Small intestine (tissue), 7 donors: ENCODE measurements around the gene FNBP1L. TPM values are rescaled to one million over a fixed set of nuclear protein-coding genes. Genes with fewer than 3 reads are reported as not detected.
"Not testable (repeated sequence)": the region's sequence is repeated elsewhere in the genome, so short reads cannot be mapped to it uniquely, and the experiment has no call there.

Experiments
- DNase-seq, 2 donors: peaks; one replicate each; pipeline versions ENCODE4 v3.0.0 to v3.0.0-alpha.2; 2013
- FAIRE-seq: peaks from 2 replicates; lab custom pipeline; 2012; peaks lifted over from hg19 to GRCh38; lab: Jason Lieb, UNC
- H3K27ac ChIP-seq, 3 donors: one replicate each; pipeline ENCODE4 v1.5.1; 2013; ENCODE audit warnings: low read length in 2 of 3, mild to moderate bottlenecking in 2 of 3, control low read depth in 1 of 3, inconsistent platforms in 1 of 3, low read depth in 1 of 3, moderate library complexity in 1 of 3
- H3K27me3 ChIP-seq, 3 donors: one replicate each; pipeline ENCODE4 v1.6.1; 2013; ENCODE audit warnings: low read length in 3 of 3, inconsistent platforms in 1 of 3; ENCODE audit not compliant: control insufficient read depth in 3 of 3, insufficient read depth in 3 of 3
- H3K36me3 ChIP-seq, 3 donors: one replicate each; pipeline ENCODE4 v1.6.1; 2013; ENCODE audit warnings: low read length in 3 of 3, inconsistent platforms in 1 of 3, low read depth in 1 of 3, mild to moderate bottlenecking in 1 of 3, moderate library complexity in 1 of 3; ENCODE audit not compliant: control insufficient read depth in 3 of 3, insufficient read depth in 2 of 3
- H3K4me1 ChIP-seq, 3 donors: one replicate each; pipeline ENCODE4 v1.6.1; 2013; ENCODE audit warnings: low read length in 2 of 3, inconsistent platforms in 1 of 3, low read depth in 1 of 3, mild to moderate bottlenecking in 1 of 3, moderate library complexity in 1 of 3; ENCODE audit not compliant: control insufficient read depth in 3 of 3, insufficient read depth in 2 of 3
- H3K4me3 ChIP-seq, 3 donors: one replicate each; pipeline ENCODE4 v1.5.1; 2013; ENCODE audit warnings: low read length in 3 of 3, control low read depth in 1 of 3, inconsistent platforms in 1 of 3, low read depth in 1 of 3, mild to moderate bottlenecking in 1 of 3, moderate library complexity in 1 of 3
- H3K9me3 ChIP-seq, 2 donors: one replicate each; pipeline ENCODE4 v1.6.1; 2013; ENCODE audit warnings: low read depth in 1 of 2, low read length in 1 of 2; ENCODE audit not compliant: control insufficient read depth in 2 of 2, insufficient read depth in 1 of 2
- WGBS, 3 donors: extraction: QIAGEN DNeasy Blood & Tissue Kit; methylation state at CpG; one replicate each; pipeline ENCODE4 v1.1.7; 2013; 5-methylcytosine and 5-hydroxymethylcytosine counted together
- polyA plus RNA-seq, 4 donors: library from polyadenylated mRNA; stranded (reverse) in 3 of 4; unstranded in 1 of 4; fragments of 200-250 nt in 3 of 4; fragments of 120-200 nt in 1 of 4; gene quantifications; one replicate each; pipeline versions ENCODE4 v1.2.1 to v1.2.3, GENCODE V29; 2013
- donor health status: healthy with polysubstance abuse.
- donor health status: control.
- donor health status: control.
- donor health status: Bipolar disorder and iron deficiency.
- donor health status: healthy.

Gene FNBP1L
- polyA plus RNA-seq, 4 donors, result 19.7 to 68.0 (median 34.9) TPM

DNA sequence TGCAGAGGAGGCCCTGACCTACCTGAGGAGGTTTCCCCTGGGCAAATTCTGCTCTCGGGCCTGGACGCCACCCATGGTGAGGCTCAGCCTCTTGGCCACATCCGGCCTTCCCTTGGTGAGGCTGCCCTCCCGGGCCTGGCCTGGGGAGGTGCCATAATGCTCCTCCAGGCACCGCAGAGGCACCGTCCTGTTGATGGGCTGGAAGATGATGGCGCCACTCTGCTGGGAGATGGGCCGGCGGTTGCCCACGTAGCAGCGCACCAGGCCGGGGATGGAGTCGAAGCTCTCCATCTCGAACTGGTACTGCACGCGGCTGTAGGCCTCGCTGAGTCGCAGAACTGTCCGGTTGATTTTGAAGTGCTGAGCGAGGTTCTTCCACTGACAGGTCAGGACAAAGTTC, 141.0 kb downstream of the FNBP1L start:
- no peak overlapping the region for H3K27ac ChIP-seq
- H3K4me3 ChIP-seq, result no peak overlapping the region
- no peaks in the 10 kb centered on the region for H3K9me3 ChIP-seq
- DNase-seq (no peak), FAIRE-seq (no peak)
- H3K4me1 ChIP-seq, result peaks cover 0 to 50% (median 4%) of the 10 kb centered on the region in 3 donors
- WGBS, 3 donors, result 95 to 97% (median 96%) methylated on average over 20 of the region's 20 CpGs
- peaks cover 0 to 23% (median 0%) of the 10 kb centered on the region in 3 donors for H3K36me3 ChIP-seq
- H3K27me3 ChIP-seq, result no peaks in the 10 kb centered on the region

DNA sequence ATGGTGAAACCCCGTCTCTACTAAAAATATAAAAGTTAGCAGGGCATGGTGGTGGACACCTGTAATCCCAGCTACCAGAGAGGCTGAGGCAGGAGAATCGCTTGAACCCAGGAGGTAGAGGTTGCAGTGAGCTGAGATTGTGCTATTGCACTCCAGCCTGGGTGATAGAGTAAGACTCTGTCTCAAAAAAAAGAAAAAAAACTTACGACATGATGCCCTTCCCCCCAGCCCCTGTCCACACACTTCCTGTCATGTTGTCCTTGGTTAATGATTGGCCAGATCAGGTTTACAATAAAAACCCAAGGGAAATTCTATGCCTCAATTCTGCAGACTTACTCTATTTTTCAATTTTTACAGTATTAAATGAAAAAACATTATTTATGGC, 143.4 kb downstream of the FNBP1L start:
- Histone ChIP-seq H3K27ac (peak overlapping the region; percentile 91 to 95 (median 92)), H3K36me3 (peaks cover 0 to 30% (median 0%) of the 10 kb centered on the region in 3 donors), H3K4me1 (peaks cover 0 to 33% (median 10%) of the 10 kb centered on the region in 3 donors)
- not testable (repeated sequence) for H3K4me3 ChIP-seq, H3K27me3 ChIP-seq, H3K9me3 ChIP-seq, FAIRE-seq
- WGBS, 3 donors, result 22 to 57% (median 34%) methylated on average over 3 of the region's 3 CpGs
- DNase-seq, result peak; percentile 67 to 81

DNA sequence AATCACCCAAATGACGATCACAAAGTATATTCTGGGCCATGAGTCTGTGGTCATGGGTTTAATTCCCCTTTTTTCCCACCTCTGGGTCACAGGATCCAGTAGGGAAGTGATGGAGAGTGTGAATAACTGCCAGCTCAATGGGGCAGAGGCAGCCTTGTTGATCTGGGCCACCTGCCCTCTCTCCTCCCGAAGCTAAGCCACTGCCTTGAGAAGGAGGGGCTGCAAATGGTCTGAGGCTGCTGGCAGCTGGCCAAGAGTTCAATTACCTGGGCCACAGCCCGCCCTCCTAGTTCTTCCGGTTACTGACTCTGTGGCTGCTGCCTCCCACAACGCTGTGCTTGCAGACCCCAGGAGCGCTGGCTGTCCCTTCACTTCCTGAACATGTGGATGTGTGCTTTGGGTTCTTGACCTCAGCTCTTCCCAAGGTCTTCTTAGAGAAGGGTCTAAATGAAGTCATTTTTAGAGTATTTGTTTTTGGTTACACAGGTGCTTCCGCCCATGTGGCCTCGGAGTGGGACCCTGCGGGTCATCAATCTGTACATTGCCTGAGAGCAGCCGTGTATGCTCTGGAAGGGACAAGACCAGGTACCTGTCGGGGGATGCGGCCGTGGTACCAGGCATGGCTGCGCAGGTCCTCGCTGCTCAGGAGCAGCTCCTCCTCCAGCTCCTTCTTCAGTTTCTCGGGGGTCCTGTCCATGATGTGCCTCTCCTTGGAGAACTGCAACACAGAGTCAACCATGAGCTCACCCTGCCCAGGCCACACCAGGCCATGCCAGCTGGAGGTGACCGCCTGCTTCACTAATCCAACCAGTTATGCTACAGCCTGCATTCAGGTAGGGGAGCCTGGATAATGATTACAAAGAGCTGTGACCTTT, 144.0 kb downstream of the FNBP1L start:
- DNase-seq (peak; percentile 96), FAIRE-seq (no peak)
- Histone ChIP-seq H3K9me3 (no peaks in the 10 kb centered on the region), H3K36me3 (peaks cover 0 to 30% (median 0%) of the 10 kb centered on the region in 3 donors), H3K27ac (peak overlapping the region; percentile 91 to 95 (median 92)), H3K27me3 (no peaks in the 10 kb centered on the region), H3K4me1 (peaks cover 0 to 28% (median 12%) of the 10 kb centered on the region in 3 donors), H3K4me3 (peak overlapping the region in 2 of 3 donors; percentile 26 to 38)
- WGBS, 3 donors, result 12 to 41% (median 14%) methylated on average over 17 of the region's 17 CpGs

DNA sequence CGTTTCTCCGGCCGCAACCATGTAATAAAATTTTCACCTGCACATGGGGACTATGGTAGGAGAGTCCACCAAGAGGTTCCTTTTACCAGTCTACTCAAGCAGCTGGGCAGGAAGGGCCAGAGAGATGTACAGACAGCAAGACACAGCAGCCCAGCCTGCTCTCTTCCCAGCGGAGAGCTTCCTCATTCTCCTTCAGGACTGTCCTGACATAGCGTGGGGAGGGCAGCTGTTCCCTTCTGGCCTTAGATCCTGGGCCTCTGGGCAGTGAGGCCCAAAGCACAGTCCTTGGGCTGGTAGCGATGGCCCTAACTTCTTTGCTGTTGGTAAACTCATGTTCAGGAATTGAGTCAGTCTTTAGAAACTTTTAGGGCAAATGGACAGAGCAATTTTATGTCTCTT, 144.6 kb downstream of the FNBP1L start:
- Histone ChIP-seq H3K9me3 (no peaks in the 10 kb centered on the region), H3K4me3 (peak overlapping the region; percentile 13 to 38 (median 38)), H3K4me1 (peaks cover 0 to 28% (median 12%) of the 10 kb centered on the region in 3 donors), H3K27ac (peak overlapping the region; percentile 91 to 95 (median 92)), H3K27me3 (no peaks in the 10 kb centered on the region), H3K36me3 (peaks cover 0 to 29% (median 0%) of the 10 kb centered on the region in 3 donors)
- FAIRE-seq, result no peak
- DNase-seq, result peak in 1 of 2 donors; percentile 91
- 29 to 60% (median 47%) methylated on average over 6 of the region's 6 CpGs for WGBS, 3 donors

DNA sequence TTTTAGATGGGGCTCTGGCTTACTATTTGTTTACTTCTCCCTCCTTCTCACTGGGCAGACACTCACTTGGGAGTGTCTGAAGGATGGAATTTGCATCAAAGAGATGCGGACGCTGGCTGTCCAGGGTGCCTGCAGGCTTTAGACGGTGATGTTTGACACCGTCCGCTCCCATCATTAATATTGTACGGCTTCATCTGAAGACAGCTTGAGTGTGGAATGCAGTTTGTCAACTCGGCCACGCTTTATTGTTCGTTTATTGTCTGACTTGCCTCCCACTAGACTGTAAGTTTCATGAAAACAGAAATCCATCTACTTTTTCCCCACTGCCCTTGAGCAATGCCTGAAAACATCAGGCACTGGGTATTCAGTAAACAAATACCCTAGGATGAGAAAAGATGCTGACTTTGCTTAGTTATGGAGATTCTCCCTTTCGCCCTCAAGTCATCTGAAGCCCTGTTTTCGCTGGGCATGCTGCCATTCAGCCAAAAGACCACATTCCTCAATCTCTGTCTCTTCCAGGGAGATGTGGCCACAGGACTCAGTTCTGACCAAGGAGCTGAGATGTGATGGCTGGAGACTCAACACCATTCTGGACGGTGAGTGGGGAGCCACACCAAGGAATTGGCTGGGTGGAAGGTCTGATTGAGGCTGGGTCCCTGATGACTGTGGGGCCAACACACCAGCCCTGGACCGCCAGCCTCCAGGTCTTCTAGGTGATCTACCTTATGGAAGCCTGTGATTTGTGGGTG, 146.1 kb downstream of the FNBP1L start:
- 40 to 68% (median 56%) methylated on average over 13 of the region's 13 CpGs for WGBS, 3 donors
- no peak for FAIRE-seq
- H3K9me3 ChIP-seq, result no peaks in the 10 kb centered on the region
- H3K4me3 ChIP-seq, result no peak overlapping the region
- DNase-seq, result peak in 1 of 2 donors; percentile 55
- H3K36me3 ChIP-seq, result peaks cover 0 to 27% (median 0%) of the 10 kb centered on the region in 3 donors
- H3K27me3 ChIP-seq, result no peaks in the 10 kb centered on the region
- H3K4me1 ChIP-seq, result peaks cover 0 to 28% (median 12%) of the 10 kb centered on the region in 3 donors
- H3K27ac ChIP-seq, result no peak overlapping the region

DNA sequence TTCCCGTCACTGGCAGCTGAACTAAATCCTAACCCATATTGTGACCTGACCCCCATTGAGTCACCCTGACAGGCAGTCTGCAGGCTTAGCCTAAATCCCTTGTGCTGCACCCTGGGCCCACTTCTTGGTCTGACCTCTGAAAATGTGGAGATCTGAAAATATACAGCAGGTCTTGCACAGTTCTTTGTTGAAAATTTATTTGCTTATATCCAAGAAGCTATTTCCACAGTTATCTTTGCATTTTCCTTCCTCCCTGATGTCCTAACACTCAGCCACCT, 146.6 kb downstream of the FNBP1L start:
- WGBS, 3 donors, result 50 to 79% (median 72%) methylated on average over 1 of the region's 1 CpG
- Histone ChIP-seq H3K27ac (no peak overlapping the region), H3K4me1 (peaks cover 0 to 28% (median 16%) of the 10 kb centered on the region in 3 donors), H3K9me3 (no peaks in the 10 kb centered on the region), H3K36me3 (peaks cover 0 to 30% (median 0%) of the 10 kb centered on the region in 3 donors), H3K27me3 (no peaks in the 10 kb centered on the region), H3K4me3 (no peak overlapping the region)
- FAIRE-seq (no peak), DNase-seq (no peak)

DNA sequence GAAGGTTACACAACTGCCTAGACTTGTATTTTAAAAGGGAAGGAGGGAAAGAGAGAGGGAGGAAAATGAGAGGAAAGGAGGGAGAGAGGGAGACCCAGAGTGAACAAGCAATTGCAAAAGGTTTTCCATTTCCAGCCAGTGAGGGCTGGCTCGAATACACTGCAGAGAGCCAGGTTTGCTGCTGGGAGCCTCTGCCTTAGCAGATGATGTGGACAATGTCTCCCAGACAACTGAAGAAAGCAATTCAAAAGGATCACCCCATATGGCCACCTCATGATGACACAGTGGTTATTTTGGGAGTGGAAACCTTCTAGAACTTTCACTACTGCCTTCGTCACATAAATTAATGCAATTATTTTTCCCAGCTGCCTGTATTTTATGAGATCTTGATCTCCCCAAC, 147.3 kb downstream of the FNBP1L start:
- H3K27ac ChIP-seq, result no peak overlapping the region
- 73 to 79% (median 78%) methylated on average over 2 of the region's 2 CpGs for WGBS, 3 donors
- no peak for FAIRE-seq

DNA sequence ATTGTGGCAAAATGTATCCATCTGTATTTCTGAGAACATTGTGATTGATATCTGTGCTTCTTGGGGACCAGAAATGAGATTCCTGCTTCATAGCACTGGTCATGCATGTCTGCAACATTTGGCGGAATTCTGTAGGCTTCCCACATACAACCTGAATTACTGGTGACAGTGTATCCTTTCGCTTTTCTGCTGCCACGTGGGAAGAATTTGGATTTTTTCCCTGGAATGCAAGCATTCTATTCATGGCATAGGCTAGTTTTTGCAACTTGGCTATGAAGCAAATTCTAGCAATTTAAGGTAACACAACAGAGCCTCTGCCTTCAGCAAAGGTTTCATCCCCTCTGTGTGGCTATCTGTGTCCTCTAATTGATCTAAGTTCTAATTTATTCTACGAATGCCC, 147.8 kb downstream of the FNBP1L start:
- Histone ChIP-seq H3K9me3 (no peaks in the 10 kb centered on the region), H3K36me3 (peaks cover 0 to 40% (median 0%) of the 10 kb centered on the region in 3 donors), H3K27ac (no peak overlapping the region), H3K4me3 (no peak overlapping the region), H3K4me1 (peaks cover under 1 to 28% (median 17%) of the 10 kb centered on the region in 3 donors), H3K27me3 (no peaks in the 10 kb centered on the region)
- DNase-seq, result no peak
- WGBS, 3 donors, result 74 to 83% (median 77%) methylated on average over 4 of the region's 4 CpGs
- FAIRE-seq, result no peak

More for the DNA sequence above, 147.3 kb downstream of the FNBP1L start:
- Histone ChIP-seq H3K27me3 (no peaks in the 10 kb centered on the region), H3K9me3 (no peaks in the 10 kb centered on the region), H3K36me3 (peaks cover 0 to 35% (median 0%) of the 10 kb centered on the region in 3 donors), H3K4me3 (no peak overlapping the region), H3K4me1 (peaks cover 0 to 28% (median 18%) of the 10 kb centered on the region in 3 donors)
- no peak for DNase-seq
